ENCODE results near the gene TRMT44.
"Not testable (repeated sequence)": the region's sequence is repeated elsewhere in the genome, so short reads cannot be mapped to it uniquely, and the experiment has no call there.

- not testable (repeated sequence) for TF ChIP-seq CTCF (IDR thresholded peaks at IDR 0.05; ENCODE audit: low read depth, low read length); EZH2phosphoT487 (IDR thresholded peaks at IDR 0.05; ENCODE audit: low read depth)
Measured at GRCh38 chr4:8420151-8420550, 20.4 kb upstream of the TRMT44 start.

Measured in OCI-LY3 (cell line).